Measurements from ENCODE around the gene SRPK1.
"Not testable (repeated sequence)": the region's sequence is repeated elsewhere in the genome, so short reads cannot be mapped to it uniquely, and the experiment has no call there.

DNA sequence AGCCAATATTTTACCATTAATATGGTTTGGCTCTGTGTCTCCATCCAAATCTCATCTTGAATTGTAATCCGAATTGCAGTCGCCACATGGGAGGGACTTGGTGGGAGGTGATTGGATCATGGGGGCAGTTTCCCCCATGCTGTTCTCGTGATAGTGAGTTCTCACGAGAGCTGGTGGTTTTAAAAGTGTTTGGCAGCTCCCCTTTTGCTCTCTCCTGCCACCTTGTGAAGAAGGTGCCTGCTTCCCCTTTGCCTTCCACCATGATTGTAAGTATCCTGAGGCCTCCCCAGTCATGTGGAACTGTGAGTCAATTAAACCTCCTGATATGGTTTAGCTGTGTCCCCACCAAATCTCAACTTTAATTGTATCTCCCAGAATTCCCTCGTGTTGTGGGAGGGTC, 18.4 kb upstream of the SRPK1 start:
- not testable (repeated sequence) for TF ChIP-seq CTCF (IDR thresholded peaks at IDR 0.05; ENCODE audit: insufficient read depth, low read length); POLR2AphosphoS5 (IDR thresholded peaks at IDR 0.05; ENCODE audit: low read depth); SPI1 (IDR thresholded peaks at IDR 0.05; ENCODE audit: borderline replicate concordance, low read depth); GABPA (IDR thresholded peaks at IDR 0.05; ENCODE audit: low read depth)
- TF ChIP-seq, protein P1, sequence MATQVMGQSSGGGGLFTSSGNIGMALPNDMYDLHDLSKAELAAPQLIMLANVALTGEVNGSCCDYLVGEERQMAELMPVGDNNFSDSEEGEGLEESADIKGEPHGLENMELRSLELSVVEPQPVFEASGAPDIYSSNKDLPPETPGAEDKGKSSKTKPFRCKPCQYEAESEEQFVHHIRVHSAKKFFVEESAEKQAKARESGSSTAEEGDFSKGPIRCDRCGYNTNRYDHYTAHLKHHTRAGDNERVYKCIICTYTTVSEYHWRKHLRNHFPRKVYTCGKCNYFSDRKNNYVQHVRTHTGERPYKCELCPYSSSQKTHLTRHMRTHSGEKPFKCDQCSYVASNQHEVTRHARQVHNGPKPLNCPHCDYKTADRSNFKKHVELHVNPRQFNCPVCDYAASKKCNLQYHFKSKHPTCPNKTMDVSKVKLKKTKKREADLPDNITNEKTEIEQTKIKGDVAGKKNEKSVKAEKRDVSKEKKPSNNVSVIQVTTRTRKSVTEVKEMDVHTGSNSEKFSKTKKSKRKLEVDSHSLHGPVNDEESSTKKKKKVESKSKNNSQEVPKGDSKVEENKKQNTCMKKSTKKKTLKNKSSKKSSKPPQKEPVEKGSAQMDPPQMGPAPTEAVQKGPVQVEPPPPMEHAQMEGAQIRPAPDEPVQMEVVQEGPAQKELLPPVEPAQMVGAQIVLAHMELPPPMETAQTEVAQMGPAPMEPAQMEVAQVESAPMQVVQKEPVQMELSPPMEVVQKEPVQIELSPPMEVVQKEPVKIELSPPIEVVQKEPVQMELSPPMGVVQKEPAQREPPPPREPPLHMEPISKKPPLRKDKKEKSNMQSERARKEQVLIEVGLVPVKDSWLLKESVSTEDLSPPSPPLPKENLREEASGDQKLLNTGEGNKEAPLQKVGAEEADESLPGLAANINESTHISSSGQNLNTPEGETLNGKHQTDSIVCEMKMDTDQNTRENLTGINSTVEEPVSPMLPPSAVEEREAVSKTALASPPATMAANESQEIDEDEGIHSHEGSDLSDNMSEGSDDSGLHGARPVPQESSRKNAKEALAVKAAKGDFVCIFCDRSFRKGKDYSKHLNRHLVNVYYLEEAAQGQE (IDR thresholded peaks at IDR 0.05; ENCODE audit: insufficient replicate concordance, low read depth) = not testable (repeated sequence)
